Tibial artery (tissue), 4 donors: ENCODE results near the gene FNDC3B.

Source experiments
- DNase-seq, 2 donors: peaks; one replicate each; pipeline ENCODE4 v3.0.0-alpha.2; 2019
- H3K27ac ChIP-seq, 2 donors: fragments of 200-600 bp; sonication (generic) in 1 of 2; 1 replicate in 1 of 2; 2 replicates in 1 of 2; pipeline ENCODE4 v1.5.1; 2018 to 2019; ENCODE audit warnings: mild to moderate bottlenecking in 1 of 2
- H3K27me3 ChIP-seq, 2 donors: fragments of 200-600 bp; sonication (generic) in 1 of 2; one replicate each; pipeline versions ENCODE4 v1.5.1 to v1.6.0; 2016 to 2019
- H3K36me3 ChIP-seq, 3 donors: fragments of 200-600 bp; sonication (generic) in 2 of 3; one replicate each; pipeline ENCODE4 v1.5.1; 2016 to 2019; ENCODE audit warnings: mild to moderate bottlenecking in 2 of 3
- H3K4me1 ChIP-seq, 4 donors: fragments of 200-600 bp; sonication (generic) in 2 of 4; 1 replicate in 3 of 4; 2 replicates in 1 of 4; pipeline ENCODE4 v1.5.1; 2016 to 2019
- H3K4me3 ChIP-seq, 2 donors: fragments of 200-600 bp; sonication (generic) in 1 of 2; 1 replicate in 1 of 2; 2 replicates in 1 of 2; pipeline ENCODE4 v1.5.1; 2018 to 2019; ENCODE audit warnings: mild to moderate bottlenecking in 2 of 2
- H3K9me3 ChIP-seq, 3 donors: fragments of 200-600 bp; sonication (generic) in 1 of 3; one replicate each; pipeline ENCODE4 v1.5.1; 2016 to 2019
- intact Hi-C: fragments of 100-400 bp; cut with DNase I; formaldehyde crosslinking; loops from one replicate; pipeline ENCODE4 v1.15.0; 2023; ENCODE audit warnings: low total_unique reads
- TF ChIP-seq, protein P1 (sequence below), 2 experiments: fragments of 200-600 bp in 1 of 2; fragments of 450-650 bp in 1 of 2; IDR thresholded peaks; one replicate each; pipeline ENCODE4 v1.5.1; 2017 to 2019; ENCODE audit warnings: antibody characterized with exemption in 2 of 2, mild to moderate bottlenecking in 1 of 2, moderate library complexity in 1 of 2

The FNDC3B gene

DNA sequence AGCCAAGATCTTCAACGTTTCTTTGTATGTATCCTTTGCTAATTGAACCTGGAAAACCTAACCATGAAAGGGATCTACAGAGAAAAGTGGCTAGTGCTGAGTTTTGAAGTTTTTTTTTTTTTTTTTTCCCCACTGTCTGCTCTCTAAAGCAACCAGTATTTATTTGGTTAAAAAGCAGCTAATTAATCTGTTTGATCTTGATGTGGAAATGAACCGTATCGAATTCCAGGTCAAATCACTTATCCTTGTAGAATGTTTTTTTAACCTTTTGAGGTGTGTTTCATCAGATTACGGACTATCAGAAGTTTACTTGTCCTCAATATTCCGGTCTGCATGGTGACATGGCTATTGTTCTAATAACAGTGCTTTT, 117.2 kb downstream of the FNDC3B start:
- Histone ChIP-seq H3K27me3 (no peaks in the 10 kb centered on the region), H3K4me3 (no peak overlapping the region), H3K9me3 (no peaks in the 10 kb centered on the region), H3K36me3 (no peaks in the 10 kb centered on the region), H3K27ac (peak overlapping the region; percentile 82 to 86), H3K4me1 (peaks cover 0 to 91% (median 61%) of the 10 kb centered on the region in 4 donors)
- intact Hi-C loops, result no loop called here
- no peak for DNase-seq
- TF ChIP-seq, protein P1, sequence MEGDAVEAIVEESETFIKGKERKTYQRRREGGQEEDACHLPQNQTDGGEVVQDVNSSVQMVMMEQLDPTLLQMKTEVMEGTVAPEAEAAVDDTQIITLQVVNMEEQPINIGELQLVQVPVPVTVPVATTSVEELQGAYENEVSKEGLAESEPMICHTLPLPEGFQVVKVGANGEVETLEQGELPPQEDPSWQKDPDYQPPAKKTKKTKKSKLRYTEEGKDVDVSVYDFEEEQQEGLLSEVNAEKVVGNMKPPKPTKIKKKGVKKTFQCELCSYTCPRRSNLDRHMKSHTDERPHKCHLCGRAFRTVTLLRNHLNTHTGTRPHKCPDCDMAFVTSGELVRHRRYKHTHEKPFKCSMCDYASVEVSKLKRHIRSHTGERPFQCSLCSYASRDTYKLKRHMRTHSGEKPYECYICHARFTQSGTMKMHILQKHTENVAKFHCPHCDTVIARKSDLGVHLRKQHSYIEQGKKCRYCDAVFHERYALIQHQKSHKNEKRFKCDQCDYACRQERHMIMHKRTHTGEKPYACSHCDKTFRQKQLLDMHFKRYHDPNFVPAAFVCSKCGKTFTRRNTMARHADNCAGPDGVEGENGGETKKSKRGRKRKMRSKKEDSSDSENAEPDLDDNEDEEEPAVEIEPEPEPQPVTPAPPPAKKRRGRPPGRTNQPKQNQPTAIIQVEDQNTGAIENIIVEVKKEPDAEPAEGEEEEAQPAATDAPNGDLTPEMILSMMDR (IDR thresholded peaks at IDR 0.05), result no peak

DNA sequence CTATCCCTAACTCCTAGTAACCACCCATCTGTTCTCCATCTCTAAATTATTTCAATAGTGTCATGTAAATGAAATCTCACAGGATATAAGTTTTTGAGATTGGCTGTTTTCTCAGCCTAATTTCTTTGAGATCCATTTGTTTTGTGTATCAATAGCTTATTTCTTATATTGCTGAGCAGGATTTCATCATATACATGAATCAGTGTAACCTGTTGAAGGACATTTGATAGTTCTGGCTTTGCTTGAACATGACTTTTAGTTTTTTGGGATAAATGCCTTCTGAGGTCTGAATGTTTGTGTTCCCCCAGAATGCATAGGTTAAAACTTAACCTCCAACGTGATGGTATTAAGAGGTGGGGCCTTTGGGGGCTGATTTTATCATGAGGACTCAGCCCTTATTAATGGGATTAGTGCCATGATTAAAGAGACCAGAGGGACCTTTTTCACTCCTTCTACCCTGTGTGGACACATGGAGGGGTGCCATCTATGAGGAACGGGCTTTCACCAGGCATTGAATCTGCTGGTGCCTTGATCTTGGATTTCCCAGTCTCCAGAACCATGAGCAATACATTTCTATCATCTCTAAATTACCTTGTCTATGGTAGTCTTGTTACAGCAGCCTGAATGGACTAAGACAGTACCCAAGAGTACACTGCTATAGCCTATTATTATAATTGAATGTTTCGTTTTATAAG, 118.3 kb downstream of the FNDC3B start:
- intact Hi-C loops, result no loop called here
- Histone ChIP-seq H3K4me1 (peaks cover 0 to 91% (median 54%) of the 10 kb centered on the region in 4 donors), H3K27ac (peak overlapping the region; percentile 82 to 86)

DNA sequence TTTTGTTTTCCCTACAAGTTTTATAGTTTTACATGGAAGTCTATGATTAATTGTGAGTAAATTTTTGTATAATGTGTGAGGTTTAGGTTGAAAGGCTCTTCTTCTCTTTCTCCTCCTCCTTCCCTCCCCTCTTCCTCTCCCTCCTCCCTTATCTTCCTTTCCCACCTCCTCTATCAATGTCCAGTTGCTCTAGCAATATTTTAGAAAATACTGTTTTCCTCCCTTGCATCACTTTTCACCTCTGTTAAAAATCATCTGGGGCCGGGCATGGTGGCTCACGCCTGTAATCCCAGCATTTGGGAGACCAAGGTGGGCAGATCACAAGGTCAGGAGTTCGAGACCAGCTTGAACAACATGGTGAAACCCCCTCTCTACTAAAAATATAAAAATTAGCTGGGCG, 119.4 kb downstream of the FNDC3B start:
- Histone ChIP-seq H3K4me1 (peaks cover 0 to 86% (median 45%) of the 10 kb centered on the region in 4 donors), H3K4me3 (no peak overlapping the region), H3K27ac (peak overlapping the region; percentile 54 to 65), H3K27me3 (no peaks in the 10 kb centered on the region), H3K9me3 (no peaks in the 10 kb centered on the region), H3K36me3 (no peaks in the 10 kb centered on the region)
- no peak for DNase-seq
- intact Hi-C loops, result no loop called here
- TF ChIP-seq, protein P1 (IDR thresholded peaks at IDR 0.05), result no peak

More for the DNA sequence above, 118.3 kb downstream of the FNDC3B start:
- Histone ChIP-seq H3K27me3 (no peaks in the 10 kb centered on the region), H3K9me3 (no peaks in the 10 kb centered on the region), H3K4me3 (no peak overlapping the region), H3K36me3 (no peaks in the 10 kb centered on the region)
- TF ChIP-seq, protein P1 (IDR thresholded peaks at IDR 0.05), result no peak
- DNase-seq, result no peak

DNA sequence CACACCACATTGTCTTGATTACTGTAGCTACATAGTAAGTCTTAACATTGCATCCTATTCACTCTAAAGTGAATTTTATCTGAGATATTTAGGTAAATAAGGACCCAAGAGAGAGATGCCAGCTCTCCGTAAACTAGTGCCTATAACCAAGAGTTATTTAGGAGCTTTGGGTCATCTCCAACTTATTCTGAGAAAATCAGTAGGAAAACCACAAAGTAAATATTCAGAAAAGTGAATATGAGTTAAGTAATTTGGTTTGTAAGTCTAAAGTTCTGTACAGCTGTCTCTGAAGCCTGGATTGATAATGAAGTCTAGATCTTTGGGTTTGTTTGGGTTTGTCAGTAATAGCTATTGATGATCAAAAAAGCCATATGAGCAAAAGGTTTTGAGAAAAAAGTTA, 120.0 kb downstream of the FNDC3B start:
- Histone ChIP-seq H3K27me3 (no peaks in the 10 kb centered on the region), H3K4me3 (no peak overlapping the region), H3K4me1 (peaks cover 0 to 79% (median 38%) of the 10 kb centered on the region in 4 donors), H3K27ac (peak overlapping the region; percentile 54 to 65), H3K9me3 (no peaks in the 10 kb centered on the region), H3K36me3 (no peaks in the 10 kb centered on the region)
- TF ChIP-seq, protein P1 (IDR thresholded peaks at IDR 0.05), result no peak
- intact Hi-C loops, result no loop called here
- DNase-seq, result no peak

DNA sequence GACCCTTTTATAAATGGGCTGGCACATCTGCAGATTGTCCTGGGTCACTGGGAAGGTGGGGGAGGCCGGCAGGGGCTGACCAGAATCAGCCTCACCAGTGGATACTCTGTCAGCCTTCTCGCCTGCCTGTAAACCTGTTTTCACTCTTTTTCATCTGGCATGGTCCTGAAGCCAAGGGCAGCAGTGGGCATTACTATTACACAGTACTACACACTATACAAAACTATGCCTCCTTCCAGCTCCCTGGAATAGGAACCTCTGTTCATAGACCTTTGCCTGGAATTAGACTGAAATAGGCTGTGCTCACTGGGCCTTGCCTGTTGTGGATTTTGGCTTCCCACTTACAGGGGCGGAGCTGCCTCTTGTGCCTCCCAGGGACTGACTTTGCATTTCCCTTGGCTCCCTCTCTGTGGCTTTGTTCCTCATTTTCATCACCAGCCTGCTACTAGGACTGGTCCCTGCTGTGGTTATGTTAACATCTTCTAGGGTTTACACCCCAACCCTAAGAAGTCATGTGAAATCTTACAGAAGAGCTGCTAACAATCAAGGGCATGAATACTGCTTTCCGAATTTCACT, 120.7 kb downstream of the FNDC3B start:
- intact Hi-C loops, result no loop called here
- H3K27ac ChIP-seq, result peak overlapping the region; percentile 54 to 65

More for the DNA sequence above, 120.7 kb downstream of the FNDC3B start:
- no peak overlapping the region for H3K4me3 ChIP-seq
- no peaks in the 10 kb centered on the region for H3K27me3 ChIP-seq
- DNase-seq, result peak; percentile 76 to 94
- H3K9me3 ChIP-seq, result no peaks in the 10 kb centered on the region
- H3K36me3 ChIP-seq, result no peaks in the 10 kb centered on the region
- peaks cover 0 to 73% (median 32%) of the 10 kb centered on the region in 4 donors for H3K4me1 ChIP-seq
- TF ChIP-seq, protein P1 (IDR thresholded peaks at IDR 0.05), result no peak
